ENCODE data around the gene C18orf32. TPM values are rescaled to one million over a fixed set of nuclear protein-coding genes. Genes with fewer than 3 reads are reported as not detected.

The C18orf32 gene
- total RNA-seq, 1 experiment from 2014 or later, result 44.7 TPM

DNA sequence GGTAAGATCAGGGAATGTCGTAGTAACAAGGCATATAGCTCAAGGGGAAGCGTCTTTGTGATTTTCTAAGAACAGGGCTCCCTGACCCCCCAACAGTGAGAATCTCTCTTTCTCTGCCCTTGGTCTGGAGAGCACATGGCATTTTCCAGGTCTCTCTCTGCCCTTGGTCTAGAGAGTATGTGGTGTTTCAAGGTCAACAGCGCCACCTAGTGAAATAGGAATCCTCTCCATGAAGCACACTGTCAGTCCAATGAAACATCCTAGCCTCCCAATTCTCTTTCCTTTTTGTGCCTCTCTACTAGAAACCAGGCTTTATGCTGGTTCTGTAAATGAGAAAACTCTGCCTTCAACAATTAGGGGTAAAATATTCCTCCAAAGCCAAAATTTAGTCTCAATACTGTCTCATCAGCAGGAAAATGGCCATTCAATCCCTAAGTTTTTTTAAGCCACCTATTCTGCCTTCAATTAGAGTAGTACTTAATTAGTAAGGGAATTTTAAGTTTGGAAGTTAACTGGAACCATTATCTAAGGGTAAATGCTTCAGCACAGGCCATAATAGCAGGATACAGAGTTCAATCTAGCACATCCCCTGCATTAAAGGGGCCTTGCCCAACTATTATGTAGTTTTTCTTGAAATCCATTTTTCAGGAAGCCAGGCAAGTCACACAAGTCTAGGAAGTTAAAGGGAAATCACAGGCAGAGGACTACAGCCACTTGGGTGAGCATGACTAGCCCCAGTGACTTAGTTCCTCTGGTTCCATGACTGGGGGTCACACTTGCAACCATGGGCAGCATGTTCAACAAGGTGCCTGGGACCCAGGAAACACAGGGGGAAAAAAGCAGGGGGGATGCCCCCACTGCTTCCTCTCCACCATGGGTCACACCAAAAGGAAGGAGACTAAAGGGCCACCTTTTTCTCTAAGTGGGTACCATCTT is 39.0 kb downstream of the C18orf32 start:
- in situ Hi-C loops (cut with HindIII; ENCODE audit: low pct_unique_long_range_greater_than_20kb, low sequenced_read_pairs), result no loop called here
- DNase-seq (ENCODE audit: low read depth, low spot score), result peak; percentile 84

DNA sequence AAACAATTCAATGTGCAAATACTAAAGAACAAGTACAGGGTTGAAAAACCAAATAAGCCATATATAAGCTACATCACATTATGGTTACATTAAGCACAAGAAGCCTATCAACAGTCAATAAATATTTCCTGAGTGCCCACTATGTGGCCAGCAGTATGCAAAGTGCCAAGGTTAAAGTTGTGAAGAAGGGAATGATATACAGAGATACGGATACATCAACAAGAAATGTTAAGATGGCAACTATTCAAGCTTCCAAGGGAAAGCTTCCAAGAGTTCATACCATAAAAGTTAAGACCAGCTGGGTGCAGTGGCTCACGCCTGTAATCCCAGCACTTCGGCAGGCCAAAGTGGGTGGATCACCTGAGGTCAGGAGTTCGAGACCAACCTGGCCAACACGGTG is 40.6 kb downstream of the C18orf32 start:
- DNase-seq (ENCODE audit: low read depth, low spot score), result no peak
- in situ Hi-C loops (cut with HindIII; ENCODE audit: low pct_unique_long_range_greater_than_20kb, low sequenced_read_pairs), result no loop called here

GRCh38 chr18:49444581-49444980 is 42.5 kb downstream of the C18orf32 start:
- no peak for DNase-seq (ENCODE audit: low read depth, low spot score)
- in situ Hi-C loops (cut with HindIII; ENCODE audit: low pct_unique_long_range_greater_than_20kb, low sequenced_read_pairs), result no loop called here

GRCh38 chr18:49443837-49444236 is 43.2 kb downstream of the C18orf32 start:
- in situ Hi-C loops (cut with HindIII; ENCODE audit: low pct_unique_long_range_greater_than_20kb, low sequenced_read_pairs), result no loop called here
- DNase-seq (ENCODE audit: low read depth, low spot score), result no peak

DNA sequence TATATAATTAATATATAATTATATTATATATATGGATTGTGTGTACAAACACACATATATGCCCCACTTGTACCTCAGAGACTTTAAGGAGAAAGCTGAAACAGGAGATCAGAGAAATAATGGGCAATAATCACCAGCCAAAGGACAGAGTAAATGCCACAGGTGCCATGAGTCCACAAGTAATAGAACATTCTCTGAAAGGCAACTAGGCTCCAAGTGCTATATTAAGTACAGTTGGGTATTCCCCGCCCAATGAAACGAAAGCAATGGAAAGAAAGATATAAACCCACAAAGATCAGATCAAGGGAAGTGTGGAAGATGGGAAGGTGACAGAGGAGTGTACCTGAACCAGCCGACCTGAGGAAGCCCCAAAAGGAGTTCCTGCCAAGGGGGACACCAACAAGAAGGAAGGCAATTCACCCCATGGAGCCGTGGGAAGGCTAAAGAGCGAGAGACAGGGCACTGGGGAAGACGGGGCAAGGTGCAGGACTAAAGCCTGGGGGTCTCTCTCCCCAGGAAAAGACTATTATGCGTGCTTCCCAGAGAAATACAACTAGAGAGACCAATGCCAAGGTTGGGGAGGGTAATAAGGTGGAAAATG is 45.6 kb downstream of the C18orf32 start:
- no peak for DNase-seq (ENCODE audit: low read depth, low spot score)
- in situ Hi-C loops (cut with HindIII; ENCODE audit: low pct_unique_long_range_greater_than_20kb, low sequenced_read_pairs), result no loop called here

DNA sequence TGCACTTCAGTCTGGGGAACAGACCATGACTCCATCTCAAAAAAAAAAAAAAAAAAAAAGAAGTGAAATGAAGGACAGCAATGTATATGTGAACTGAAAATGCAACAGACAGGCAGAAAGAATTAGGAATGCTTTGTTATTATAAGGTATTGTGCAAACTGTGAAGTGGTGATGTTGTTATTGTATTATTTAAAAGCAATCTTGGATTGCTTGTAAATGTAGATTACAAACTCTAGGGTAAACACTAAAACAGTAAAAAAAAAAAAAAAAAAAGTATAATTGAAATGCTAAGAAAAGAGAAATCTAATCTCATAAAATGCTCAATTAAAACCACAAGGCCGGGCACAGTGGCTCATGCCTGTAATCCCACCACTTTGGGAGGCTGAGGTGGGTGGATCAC is 51.9 kb downstream of the C18orf32 start:
- no peak for DNase-seq (ENCODE audit: low read depth, low spot score)
- in situ Hi-C loops (cut with HindIII; ENCODE audit: low pct_unique_long_range_greater_than_20kb, low sequenced_read_pairs), result no loop called here

DNA sequence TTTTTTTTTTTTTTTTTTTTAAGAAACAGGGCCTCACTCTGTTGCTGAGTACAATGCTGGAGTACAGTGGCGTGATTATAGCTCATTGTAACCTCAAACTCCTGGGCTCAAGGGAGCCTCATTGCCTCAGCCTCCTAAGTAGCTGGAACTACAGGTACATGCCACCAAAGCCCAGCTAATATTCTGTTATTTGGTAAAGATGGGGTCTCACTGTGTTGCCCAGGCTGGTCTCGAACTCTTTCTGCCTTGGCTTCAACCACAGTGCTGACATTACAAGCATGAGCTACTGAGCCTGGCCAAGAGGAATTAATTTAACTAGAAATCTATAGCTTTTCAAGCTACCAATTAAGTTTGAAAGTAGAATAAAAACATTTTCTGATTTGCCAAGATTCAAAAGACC is 54.4 kb downstream of the C18orf32 start:
- DNase-seq (ENCODE audit: low read depth, low spot score), result no peak
- in situ Hi-C loops (cut with HindIII; ENCODE audit: low pct_unique_long_range_greater_than_20kb, low sequenced_read_pairs), result no loop called here

DNA sequence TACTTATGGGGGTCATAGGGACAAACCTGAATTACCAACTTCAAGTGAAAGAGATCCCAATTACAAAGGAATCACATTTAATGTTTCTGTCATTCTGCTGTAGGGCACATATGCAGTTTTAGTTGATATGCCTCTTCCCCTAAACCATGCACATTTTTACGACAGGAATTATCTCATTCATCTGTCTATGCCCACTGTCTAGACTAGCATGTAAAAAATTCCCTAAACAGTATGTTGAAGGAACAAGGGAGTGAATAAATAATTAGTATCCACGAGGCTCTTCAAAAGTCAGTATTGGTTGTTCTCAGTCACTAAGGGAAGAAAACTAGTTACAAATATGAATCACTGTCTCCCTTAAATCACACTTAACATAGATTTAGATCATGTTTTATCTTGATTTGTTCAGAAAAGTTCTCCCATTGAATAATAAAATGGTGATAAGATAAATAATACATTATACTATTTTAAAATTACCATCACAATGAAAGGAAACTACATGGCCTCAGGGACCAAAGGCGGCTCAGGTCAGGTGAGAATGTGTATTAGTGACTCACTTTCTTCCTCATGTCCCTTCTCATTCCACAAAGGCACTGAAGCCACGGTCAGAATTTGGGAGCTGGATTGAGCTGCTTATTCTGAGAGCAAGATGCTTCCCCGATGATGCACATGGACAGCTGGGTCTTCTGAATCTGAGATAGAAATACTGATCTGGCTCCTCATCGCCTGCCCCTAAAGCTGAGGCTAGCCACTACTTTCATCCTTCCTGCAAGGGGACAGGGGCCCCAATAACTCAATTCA is 55.7 kb downstream of the C18orf32 start:
- in situ Hi-C loops (cut with HindIII; ENCODE audit: low pct_unique_long_range_greater_than_20kb, low sequenced_read_pairs), result no loop called here
- no peak for DNase-seq (ENCODE audit: low read depth, low spot score)

Small RNAs within 50 kb of the gene (small RNA-seq; reads per million reads assigned to genes)
- 0 reads per million in 2 experiments for gene SNORD58A
- 0 reads per million in 2 experiments for gene SNORD58C

Other genes with a start within 250 kb of the C18orf32 start
- 43.2 and 45.2 TPM in 2 replicates for gene DYM, start 26.6 kb downstream of the C18orf32 start, total RNA-seq (2014; rRNA removed; shearing (Covaris generic))
- 3,102 and 3,252 TPM in 2 replicates for gene RPL17, start 5.2 kb upstream of the C18orf32 start, total RNA-seq (2014; rRNA removed; shearing (Covaris generic))
- not detected in 2 replicates for gene LIPG, start 74.8 kb upstream of the C18orf32 start, total RNA-seq (2014; rRNA removed; shearing (Covaris generic))